Prostate gland (tissue), 2 donors: Measurements from ENCODE around the gene SPAG9. TPM values are rescaled to one million over a fixed set of nuclear protein-coding genes. Genes with fewer than 3 reads are reported as not detected.

Experiments used
- DNase-seq: peaks from one replicate; pipeline ENCODE4 v3.0.0-alpha.2; 2019; ENCODE audit warnings: low spot score
- H3K27ac ChIP-seq, 2 donors: fragments of 200-600 bp; sonication (generic); 2 replicates each; pipeline ENCODE4 v1.5.1; 2017 to 2019
- H3K27me3 ChIP-seq: fragments of 200-600 bp; sonication (generic); replicated peaks from 2 replicates; pipeline ENCODE4 v1.5.1; 2019; ENCODE audit not compliant: insufficient read depth
- H3K36me3 ChIP-seq, 2 donors: fragments of 200-600 bp; sonication (generic); 1 replicate in 1 of 2; 2 replicates in 1 of 2; pipeline versions ENCODE4 v1.5.1 to v1.8.1; 2017 to 2019
- H3K4me1 ChIP-seq: fragments of 200-600 bp; sonication (generic); replicated peaks from 2 replicates; pipeline ENCODE4 v1.5.1; 2019
- H3K4me3 ChIP-seq, 2 donors: fragments of 200-600 bp; sonication (generic); 2 replicates each; pipeline ENCODE4 v1.5.1; 2017 to 2019
- H3K9me3 ChIP-seq: fragments of 200-600 bp; sonication (generic); 2 replicates; pipeline ENCODE4 v1.5.1; 2017
- CTCF ChIP-seq, 4 experiments: fragments of 200-600 bp in 2 of 4; fragments of 450-650 bp in 2 of 4; sonication (generic) in 2 of 4; IDR thresholded peaks; 1 replicate in 3 of 4; 2 replicates in 1 of 4; pipeline ENCODE4 v1.5.1; 2016 to 2019; ENCODE audit warnings: antibody characterized with exemption in 4 of 4, mild to moderate bottlenecking in 2 of 4, moderate library complexity in 2 of 4
- POLR2A ChIP-seq: fragments of 450-650 bp; IDR thresholded peaks from one replicate; pipeline ENCODE4 v1.6.1; 2016; ENCODE audit warnings: antibody characterized with exemption, mild to moderate bottlenecking
- POLR2AphosphoS5 ChIP-seq: sonication (generic); formaldehyde crosslinking; IDR thresholded peaks from one replicate; pipeline ENCODE4 v1.6.1; 2017; ENCODE audit warnings: antibody characterized with exemption
- WGBS: methylation state at CpG from one replicate; pipeline ENCODE4 v1.1.5; 2018; 5-methylcytosine and 5-hydroxymethylcytosine counted together
- intact Hi-C: fragments of 100-400 bp; cut with DNase I; formaldehyde crosslinking; loops from one replicate; pipeline ENCODE4 v1.14.2; 2022
- total RNA-seq, 2 donors: library from RNA; depleted of rRNA; stranded (reverse); fragments of >200 nt; gene quantifications; one replicate each; pipeline ENCODE4 v1.1.0, GENCODE V29; 2016

Gene SPAG9
- total RNA-seq, 2 donors from 2014 or later = 48.3 to 98.3 TPM

DNA sequence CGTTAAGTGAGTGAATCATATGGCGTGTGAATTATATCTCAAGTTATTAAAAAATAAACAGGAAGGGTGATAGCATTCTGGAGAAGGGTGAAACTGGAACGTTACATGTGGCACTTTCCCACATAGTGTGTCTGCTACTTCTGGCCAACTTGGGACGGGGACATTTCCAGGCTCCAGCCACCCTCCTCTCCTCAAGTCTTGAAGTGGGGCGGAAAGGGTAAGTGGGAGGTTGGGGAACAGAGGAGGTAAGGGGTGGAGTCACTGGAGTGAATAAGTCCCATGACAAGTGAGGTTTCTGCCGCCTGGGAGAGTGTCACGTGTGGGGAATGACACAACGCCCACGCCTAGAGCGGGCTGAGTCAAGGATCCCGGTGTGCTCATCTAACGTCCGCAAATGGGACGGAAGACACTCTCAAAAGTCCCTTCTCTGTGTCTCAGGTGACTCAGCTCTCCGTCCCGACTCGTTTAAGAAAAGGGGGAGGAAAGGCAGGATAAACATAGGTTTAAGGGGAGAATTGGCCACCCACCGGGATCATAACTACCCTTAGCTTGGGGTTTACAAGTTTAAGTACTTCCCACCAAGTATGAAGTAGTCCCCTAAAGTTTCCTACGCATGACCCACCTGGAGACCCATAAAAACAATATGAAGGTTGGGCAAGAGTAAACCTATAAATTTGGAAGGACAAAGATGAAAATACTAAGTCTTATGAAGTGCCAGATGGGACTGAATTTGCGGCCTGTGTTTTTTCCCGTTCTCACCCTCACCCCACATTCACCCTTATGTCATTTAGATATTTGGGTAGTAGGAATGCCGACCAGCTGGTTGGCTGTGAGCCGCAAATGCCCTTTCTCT is 1.2 kb upstream of the SPAG9 start:
- peak; percentile 95 for DNase-seq
- H3K4me1 ChIP-seq = peaks cover 3% of the 10 kb centered on the region
- H3K36me3 ChIP-seq = no peaks in the 10 kb centered on the region
- no peaks in the 10 kb centered on the region for H3K9me3 ChIP-seq
- TF ChIP-seq POLR2A = peak; percentile 90
- no peak for TF ChIP-seq CTCF (IDR thresholded peaks at IDR 0.05)
- peak; percentile 98 for TF ChIP-seq POLR2AphosphoS5
- WGBS = 13% methylated on average over 23 of the region's 23 CpGs
- peak overlapping the region; percentile 99 to 100 for H3K27ac ChIP-seq
- peak overlapping the region; percentile 93 to 100 for H3K4me3 ChIP-seq
- intact Hi-C loops = loop anchor here (2.0 kb wide), 1 partner anchor 31 kb away; the partner anchor contains the start of gene NME1
- H3K27me3 ChIP-seq = no peaks in the 10 kb centered on the region

GRCh38 chr17:51120357-51120738 is 320 bp downstream of the SPAG9 start:
- Histone ChIP-seq H3K4me3 (peak overlapping the region; percentile 93 to 100), H3K27me3 (no peaks in the 10 kb centered on the region), H3K36me3 (no peaks in the 10 kb centered on the region), H3K4me1 (peaks cover 3% of the 10 kb centered on the region), H3K27ac (peak overlapping the region; percentile 99 to 100), H3K9me3 (no peaks in the 10 kb centered on the region)
- DNase-seq = peak; percentile 38
- TF ChIP-seq POLR2A (no peak), POLR2AphosphoS5 (no peak), CTCF (IDR thresholded peaks at IDR 0.05) (no peak)
- intact Hi-C loops = loop anchor here (2.0 kb wide), 1 partner anchor 32 kb away; the partner anchor contains the start of gene NME1
- under 1% methylated on average over 34 of the region's 42 CpGs for WGBS

- peak; percentile 26 for DNase-seq
- peak overlapping the region; percentile 99 to 100 for H3K27ac ChIP-seq
- H3K27me3 ChIP-seq = no peaks in the 10 kb centered on the region
- WGBS = 2% methylated on average over 35 of the region's 49 CpGs
- peak overlapping the region; percentile 93 to 100 for H3K4me3 ChIP-seq
- intact Hi-C loops = loop anchor here (2.0 to 5.0 kb wide), 2 partner anchors 33 to 48 kb away; partner anchors contain the start of genes NME1 and NME2
- H3K9me3 ChIP-seq = no peaks in the 10 kb centered on the region
- H3K36me3 ChIP-seq = no peaks in the 10 kb centered on the region
- peaks cover 3% of the 10 kb centered on the region for H3K4me1 ChIP-seq
- TF ChIP-seq POLR2A (no peak), POLR2AphosphoS5 (peak; percentile 36), CTCF (IDR thresholded peaks at IDR 0.05) (peak in 1 of 4 experiments; percentile 45)
Measured at GRCh38 chr17:51119415-51120356, 982 bp downstream of the SPAG9 start.

DNA sequence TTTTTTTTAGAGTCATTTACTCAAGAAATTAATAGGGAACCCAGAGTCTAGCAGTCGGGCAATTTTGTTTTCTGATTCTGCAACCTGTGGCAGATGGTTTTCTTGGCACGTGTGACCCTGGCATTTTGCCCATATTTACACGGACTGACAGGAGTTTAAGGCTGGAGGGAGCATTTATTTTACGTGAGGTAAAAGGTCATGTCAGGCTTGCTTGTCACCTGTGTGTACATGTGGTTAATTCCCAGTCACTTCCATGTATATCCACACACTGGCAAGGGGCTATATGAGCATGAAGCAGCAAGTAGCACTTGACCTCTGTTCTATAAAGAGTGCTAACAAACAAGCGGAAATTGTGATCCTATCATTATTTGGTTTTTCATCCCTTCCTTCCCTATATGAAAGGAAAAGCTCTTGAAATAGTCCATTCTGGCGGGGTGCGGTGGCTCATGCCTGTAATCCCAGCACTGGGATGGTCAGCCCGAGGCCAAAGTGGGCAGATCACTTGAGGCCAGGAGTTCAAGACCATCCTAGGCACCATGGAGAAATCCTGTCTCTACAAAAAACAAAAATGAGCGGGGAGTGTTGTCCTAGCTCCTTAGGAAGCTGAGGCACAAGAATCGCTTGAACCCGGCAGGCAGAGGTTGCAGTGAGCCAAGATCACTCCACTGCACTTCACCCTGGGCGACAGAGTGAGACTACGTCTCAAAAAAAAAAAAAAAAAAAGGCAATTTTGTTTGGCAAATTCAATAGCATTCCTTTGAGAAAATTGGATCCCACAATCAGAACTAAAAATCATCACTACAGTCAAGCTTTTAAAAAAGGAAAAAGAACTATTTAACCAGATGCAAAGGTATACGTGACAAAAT is 2.1 kb downstream of the SPAG9 start:
- 35% methylated on average over 14 of the region's 14 CpGs for WGBS

More for the DNA sequence above, 2.1 kb downstream of the SPAG9 start:
- Histone ChIP-seq H3K9me3 (no peaks in the 10 kb centered on the region), H3K4me3 (peak overlapping the region; percentile 93 to 100), H3K36me3 (no peaks in the 10 kb centered on the region), H3K4me1 (peaks cover 3% of the 10 kb centered on the region), H3K27ac (peak overlapping the region; percentile 99 to 100), H3K27me3 (no peaks in the 10 kb centered on the region)
- peak; percentile 21 for TF ChIP-seq POLR2AphosphoS5
- no peak for TF ChIP-seq POLR2A
- DNase-seq = peak; percentile 64
- intact Hi-C loops = loop anchor here (5.0 kb wide), 1 partner anchor 49 kb away; the partner anchor contains the start of gene NME2
